Naive thymus-derived CD8-positive, alpha-beta T cell (primary cell): ENCODE data around the gene TMCO2. TPM values are rescaled to one million over a fixed set of nuclear protein-coding genes. Genes with fewer than 3 reads are reported as not detected.
A peak's percentile ranks its signal among the peaks of the same experiment; 100 is the strongest.
"Not testable (repeated sequence)": the region's sequence is repeated elsewhere in the genome, so short reads cannot be mapped to it uniquely, and the experiment has no call there.

Experiments used
- ATAC-seq, 2 donors: fragments of 150-1000 bp; cut with Tn5 transposase in 1 of 2; sonication (Bioruptor Pico), chemical (Tn5 transposase) in 1 of 2; 1 replicate in 1 of 2; 2 replicates in 1 of 2; pipeline ENCODE4 v1.10.0; 2021; ENCODE audit warnings: mild to moderate bottlenecking in 2 of 2, moderate library complexity in 2 of 2
- POLR2A ChIA-PET: fragments of 350-600 bp; sonication (Branson Sonifier 250); formaldehyde crosslinking; loops from one replicate; lab custom pipeline; 2021; ENCODE audit warnings: antibody characterized with exemption; lab: Charles Lee
- DNase-seq, 10 donors: peaks; one replicate each; pipeline versions ENCODE4 v3.0.0 to v3.0.0-alpha.2; 2020 to 2022
- H3K27ac Mint-ChIP-seq, 10 donors: one replicate each; pipeline ENCODE4 v1.8.0; 2020 to 2022; ENCODE audit warnings: mild to moderate bottlenecking in 10 of 10, mixed read lengths in 10 of 10, moderate library complexity in 4 of 10, inconsistent platforms in 1 of 10
- H3K27me3 Mint-ChIP-seq, 5 donors: one replicate each; pipeline ENCODE4 v1.8.0; 2021 to 2022; ENCODE audit warnings: mixed read lengths in 5 of 5
- H3K36me3 Mint-ChIP-seq, 3 donors: one replicate each; pipeline ENCODE4 v1.8.0; 2020 to 2022; ENCODE audit warnings: mixed read lengths in 3 of 3, mild to moderate bottlenecking in 2 of 3, inconsistent platforms in 1 of 3
- H3K4me1 Mint-ChIP-seq, 4 donors: one replicate each; pipeline ENCODE4 v1.8.0; 2021 to 2022; ENCODE audit warnings: mixed read lengths in 4 of 4
- H3K4me3 Mint-ChIP-seq, 10 donors: one replicate each; pipeline ENCODE4 v1.8.0; 2020 to 2022; ENCODE audit warnings: mild to moderate bottlenecking in 10 of 10, mixed read lengths in 10 of 10, moderate library complexity in 6 of 10, inconsistent platforms in 1 of 10
- H3K9me3 Mint-ChIP-seq, 9 donors: one replicate each; pipeline ENCODE4 v1.8.0; 2020 to 2022; ENCODE audit warnings: mixed read lengths in 9 of 9, mild to moderate bottlenecking in 3 of 9, inconsistent platforms in 1 of 9, moderate library complexity in 1 of 9
- polyA plus RNA-seq, 3 donors: library from polyadenylated mRNA; unstranded; fragments of 300-500 nt; fragmentation: Illumina TruSeq; gene quantifications; one replicate each; pipeline ENCODE4 v1.2.3, GENCODE V29; 2021
- total RNA-seq, 8 experiments: library from RNA in 2 of 8; stranded (reverse) in 2 of 8; gene quantifications; one replicate each; pipeline ENCODE4 v1.2.3 and lab custom pipeline; 2021 to 2026

Gene TMCO2
- total RNA-seq, result not detected
- polyA plus RNA-seq, result not detected
- 0 to 0.35 (median 0.10) reads per million in 6 experiments for total RNA-seq (lab: John Stamatoyannopoulos, UW)

DNA sequence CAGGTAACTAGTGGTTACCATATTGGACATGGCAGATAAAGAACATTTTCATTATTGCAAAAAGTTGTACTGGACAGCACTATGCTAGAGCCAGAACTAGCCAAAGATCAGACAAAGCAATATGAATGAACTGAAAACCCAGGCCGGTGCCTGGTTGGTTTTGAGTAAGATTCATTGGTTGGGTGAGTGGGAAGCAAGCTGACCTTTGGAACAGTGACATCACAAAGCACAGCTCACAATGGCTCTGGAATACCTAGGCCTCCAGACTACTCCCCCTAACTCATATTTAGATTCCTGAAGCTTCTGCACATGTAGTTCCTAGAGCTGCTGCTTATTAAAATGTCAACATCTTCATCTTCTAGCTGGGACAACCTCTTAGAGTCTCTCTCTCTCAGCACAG lies at the start of gene TMCO2:
TMCO2 (plus strand) TSS at position 283 of the 400 bp plus-strand sequence; CDS start at position 340, 57 bp downstream.
- no peaks in the 10 kb centered on the region for H3K27me3 Mint-ChIP-seq
- POLR2A ChIA-PET, result no interaction called here
- H3K27ac Mint-ChIP-seq, result no peak within 1 kb of the TSS

DNA sequence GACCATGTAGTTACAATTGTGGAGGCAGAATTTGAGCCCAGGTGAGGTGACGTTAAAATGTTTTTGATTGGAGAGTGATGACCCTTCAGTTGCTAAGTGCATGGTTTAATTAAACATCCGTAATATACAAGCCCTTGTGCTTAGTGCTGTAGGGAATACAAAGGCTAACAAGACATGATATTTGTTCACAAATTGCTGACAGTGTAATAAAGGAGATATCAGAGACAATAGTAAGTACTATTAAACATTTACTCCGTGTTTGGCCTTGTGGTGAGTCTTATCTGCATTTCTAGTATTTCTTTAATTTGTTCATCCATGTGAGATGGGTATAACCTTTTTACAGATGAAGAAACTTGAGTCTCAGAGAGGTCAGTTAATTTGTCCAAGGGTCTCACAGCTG lies 48.6 kb upstream of the TMCO2 start:
- POLR2A ChIA-PET, result no interaction called here
- H3K27me3 Mint-ChIP-seq, result no peaks in the 10 kb centered on the region
- DNase-seq, result no peak
- H3K9me3 Mint-ChIP-seq, result no peaks in the 10 kb centered on the region
- H3K27ac Mint-ChIP-seq, result peak overlapping the region in 1 of 10 donors; percentile 3
- no peak for ATAC-seq
- H3K4me1 Mint-ChIP-seq, result peaks cover 2 to 8% (median 5%) of the 10 kb centered on the region in 4 donors
- H3K4me3 Mint-ChIP-seq, result no peak overlapping the region
- H3K36me3 Mint-ChIP-seq, result peaks cover 5 to 75% (median 10%) of the 10 kb centered on the region in 3 donors

More for the DNA sequence above, at the start of gene TMCO2:
- Mint-ChIP-seq H3K9me3 (no peaks in the 10 kb centered on the region), H3K4me3 (no peak within 1 kb of the TSS), H3K36me3 (no peaks in the 10 kb centered on the region), H3K4me1 (peaks cover 0 to 9% (median 6%) of the 10 kb centered on the region in 4 donors)
- DNase-seq, result no peak
- no peak for ATAC-seq

DNA sequence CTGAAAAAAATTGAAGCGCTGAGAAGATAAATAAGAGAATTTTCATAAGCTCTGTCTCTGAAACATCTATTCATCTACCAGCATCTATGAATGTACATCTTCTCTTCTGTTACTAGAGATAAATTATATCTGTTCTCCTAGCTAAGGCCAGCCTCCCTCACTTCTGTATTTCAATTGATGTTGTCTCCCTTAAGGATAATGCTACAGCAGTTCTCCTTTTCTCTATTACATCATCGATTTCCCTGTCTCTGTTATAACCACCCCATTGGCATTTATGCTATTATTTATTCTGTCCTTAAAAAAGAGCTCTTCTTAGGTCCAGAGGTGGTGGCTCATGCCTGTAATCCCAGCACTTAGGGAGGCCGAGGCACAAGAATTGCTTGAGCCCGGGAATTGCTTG lies 42.9 kb upstream of the TMCO2 start:
- Mint-ChIP-seq H3K4me3 (no peak overlapping the region), H3K36me3 (peaks cover 5 to 81% (median 13%) of the 10 kb centered on the region in 3 donors), H3K4me1 (peaks cover 2 to 15% (median 12%) of the 10 kb centered on the region in 4 donors), H3K9me3 (no peaks in the 10 kb centered on the region), H3K27me3 (no peaks in the 10 kb centered on the region), H3K27ac (peak overlapping the region in 1 of 10 donors; percentile 43)
- ATAC-seq (no peak), DNase-seq (no peak)
- POLR2A ChIA-PET, result no interaction called here

DNA sequence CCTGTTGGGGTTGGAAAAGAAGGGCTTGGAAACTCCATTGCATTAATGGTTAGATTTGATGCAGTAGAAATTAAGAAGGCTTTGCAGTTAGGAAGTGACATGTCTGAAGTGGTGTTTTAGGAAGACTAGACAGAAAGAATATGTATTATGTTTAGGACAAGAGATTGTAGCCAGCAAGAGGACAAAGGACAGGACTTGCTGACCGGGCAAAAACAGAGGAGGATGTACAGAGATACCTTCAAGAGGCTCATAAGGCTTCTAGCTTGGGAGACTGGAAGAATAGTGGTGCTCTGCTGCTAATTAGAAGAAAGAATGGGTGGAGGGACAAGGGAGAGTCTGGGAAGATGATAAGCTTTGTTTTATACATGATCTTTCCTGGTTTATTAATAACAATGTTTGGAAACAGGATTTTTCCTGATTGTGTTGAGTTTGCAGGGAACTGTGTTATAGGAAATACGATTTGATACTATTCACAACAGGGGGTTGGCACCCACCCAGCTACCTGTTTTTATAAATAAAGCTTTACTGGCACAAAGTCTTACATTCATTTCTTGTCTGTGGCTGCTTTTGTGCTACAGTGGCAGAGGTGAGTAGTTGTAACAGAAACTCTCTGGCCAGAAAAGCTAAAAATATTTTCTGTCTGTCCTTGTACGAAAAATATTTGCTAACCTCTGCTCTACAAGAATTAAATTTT lies 37.1 kb upstream of the TMCO2 start:
- POLR2A ChIA-PET, result no interaction called here
- ATAC-seq (no peak), DNase-seq (no peak)
- Mint-ChIP-seq H3K4me1 (peaks cover 0 to 14% (median 8%) of the 10 kb centered on the region in 4 donors), H3K27ac (peak overlapping the region in 2 of 10 donors; percentile 6 to 27), H3K9me3 (no peaks in the 10 kb centered on the region), H3K27me3 (no peaks in the 10 kb centered on the region), H3K36me3 (peaks cover 0 to 85% (median 11%) of the 10 kb centered on the region in 3 donors), H3K4me3 (peak overlapping the region in 1 of 10 donors; percentile 60)

DNA sequence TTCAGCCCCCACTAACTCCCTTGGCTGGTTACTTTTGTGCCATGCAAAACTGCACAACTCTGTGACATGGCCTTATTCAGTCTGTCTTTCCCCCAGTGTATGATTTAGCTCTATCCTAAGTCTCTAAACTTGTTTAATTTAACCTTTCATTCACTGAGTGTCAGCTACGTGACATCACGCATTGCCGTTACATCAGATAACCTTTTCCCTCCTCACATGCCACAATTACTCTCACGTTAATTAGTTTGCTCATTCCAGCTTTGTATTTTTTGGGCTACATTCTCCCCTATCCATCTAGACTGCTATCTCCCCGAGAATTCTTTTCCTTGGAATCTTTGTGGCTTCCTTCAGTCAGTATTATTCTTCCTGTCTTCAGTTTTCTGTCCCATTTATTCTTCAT lies 29.4 kb upstream of the TMCO2 start:
- no peak overlapping the region for H3K4me3 Mint-ChIP-seq

DNA sequence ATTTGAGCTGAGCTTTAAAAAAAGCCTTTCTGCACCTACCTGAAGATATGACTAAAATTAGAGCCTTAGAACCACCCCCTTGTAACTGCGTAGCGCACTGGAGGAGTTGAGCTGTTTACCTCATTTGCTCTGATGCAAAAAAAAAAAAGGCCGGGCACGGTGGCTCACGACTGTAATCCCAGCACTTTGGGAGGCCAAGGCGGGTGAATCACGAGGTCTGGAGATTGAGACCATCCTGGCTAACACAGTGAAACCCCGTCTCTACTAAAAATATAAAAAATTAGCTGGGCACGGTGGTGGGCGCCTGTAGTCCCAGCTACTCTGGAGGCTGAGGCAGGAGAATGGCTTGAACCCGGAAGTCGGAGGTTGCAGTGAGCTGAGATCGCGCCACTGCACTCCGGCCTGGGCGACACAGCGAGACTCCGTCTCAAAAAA lies 26.2 kb upstream of the TMCO2 start:
- H3K27me3 Mint-ChIP-seq, ATAC-seq, POLR2A ChIA-PET, H3K9me3 Mint-ChIP-seq, H3K4me3 Mint-ChIP-seq, DNase-seq, H3K4me1 Mint-ChIP-seq: not testable (repeated sequence)
- peak overlapping the region in 1 of 10 donors; percentile 16 for H3K27ac Mint-ChIP-seq
- peaks cover 0 to 53% (median 8%) of the 10 kb centered on the region in 3 donors for H3K36me3 Mint-ChIP-seq

More for the DNA sequence above, 29.4 kb upstream of the TMCO2 start:
- H3K27ac Mint-ChIP-seq, result peak overlapping the region in 1 of 10 donors; percentile 48
- H3K36me3 Mint-ChIP-seq, result peaks cover 0 to 63% (median 0%) of the 10 kb centered on the region in 3 donors
- ATAC-seq (no peak), DNase-seq (no peak)
- H3K4me1 Mint-ChIP-seq, result peaks cover 0 to 6% (median 1%) of the 10 kb centered on the region in 4 donors
- no peaks in the 10 kb centered on the region for H3K27me3 Mint-ChIP-seq
- H3K9me3 Mint-ChIP-seq, result no peaks in the 10 kb centered on the region
- POLR2A ChIA-PET, result no interaction called here

DNA sequence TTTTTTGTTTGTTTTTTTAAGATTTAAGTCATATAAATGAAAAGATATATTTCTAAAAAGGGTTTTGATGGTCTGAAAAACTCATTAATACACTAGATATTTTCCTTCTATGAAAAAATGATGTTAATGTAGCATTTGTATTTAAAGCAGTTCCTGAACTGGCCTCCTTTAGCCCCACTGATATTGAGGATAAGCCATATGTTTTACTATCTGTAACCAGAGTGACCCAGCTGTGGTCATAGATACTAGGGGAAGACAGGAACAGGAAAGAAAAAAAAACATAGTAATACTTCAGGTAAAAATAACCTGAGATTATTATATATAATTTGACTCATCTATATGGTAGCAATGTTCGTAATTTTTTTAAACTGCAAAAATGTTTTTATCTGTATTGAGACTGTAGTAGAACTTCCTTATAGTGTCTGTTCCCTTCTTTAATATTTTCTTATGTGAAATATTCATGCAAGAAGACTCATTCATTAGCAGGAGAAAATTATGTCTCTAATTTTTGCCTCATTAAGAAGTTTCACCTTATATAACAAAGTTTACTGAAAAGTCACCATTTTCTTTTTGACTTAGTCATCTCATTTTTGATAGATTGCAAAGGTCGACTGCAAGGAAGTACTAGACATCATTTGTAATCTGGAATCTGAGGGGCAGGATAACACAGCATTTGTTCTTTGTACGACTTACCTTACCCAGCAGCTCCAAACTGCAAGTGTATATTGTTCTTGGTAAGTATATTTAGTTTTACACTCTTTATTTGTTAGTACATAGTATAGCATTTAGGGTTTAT lies 25.6 kb upstream of the TMCO2 start:
- POLR2A ChIA-PET, result no interaction called here
- Mint-ChIP-seq H3K27ac (peak overlapping the region in 1 of 10 donors; percentile 6), H3K9me3 (no peaks in the 10 kb centered on the region)

DNA sequence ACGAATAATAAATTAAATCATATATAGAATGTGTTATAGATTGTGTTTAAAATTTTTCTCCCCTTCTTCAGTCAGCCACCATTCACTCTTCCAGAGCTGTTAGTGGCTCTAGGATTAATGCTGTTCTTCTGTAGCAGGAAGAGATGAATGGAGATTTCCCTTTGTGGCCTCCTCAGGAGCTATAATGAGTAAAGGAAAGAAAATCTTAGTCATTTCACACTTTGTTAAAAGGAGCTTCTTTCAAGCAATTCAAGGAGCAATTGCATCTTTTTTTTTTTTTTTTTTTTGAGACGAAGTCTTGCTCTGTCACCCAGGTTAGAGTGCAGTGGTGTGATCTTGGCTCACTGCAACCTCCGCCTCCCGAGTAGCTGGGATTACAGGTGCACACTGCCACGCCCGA lies 23.7 kb upstream of the TMCO2 start:
- Mint-ChIP-seq H3K27me3 (no peaks in the 10 kb centered on the region), H3K4me1 (peaks cover 0 to 3% (median 1%) of the 10 kb centered on the region in 4 donors), H3K36me3 (peaks cover 0 to 54% (median 12%) of the 10 kb centered on the region in 3 donors), H3K27ac (no peak overlapping the region), H3K4me3 (no peak overlapping the region), H3K9me3 (no peaks in the 10 kb centered on the region)
- ATAC-seq (no peak), DNase-seq (no peak)
- POLR2A ChIA-PET, result interaction anchor here (0.6 kb wide), 1 partner anchor 25 kb away, joined by 3 read pairs; no protein-coding TSS in a partner anchor

More for the DNA sequence above, 25.6 kb upstream of the TMCO2 start:
- H3K4me1 Mint-ChIP-seq, result peaks cover 0 to 3% (median 1%) of the 10 kb centered on the region in 4 donors
- no peak for ATAC-seq
- no peaks in the 10 kb centered on the region for H3K27me3 Mint-ChIP-seq
- no peak for DNase-seq
- H3K36me3 Mint-ChIP-seq, result peaks cover 0 to 48% (median 8%) of the 10 kb centered on the region in 3 donors
- no peak overlapping the region for H3K4me3 Mint-ChIP-seq

DNA sequence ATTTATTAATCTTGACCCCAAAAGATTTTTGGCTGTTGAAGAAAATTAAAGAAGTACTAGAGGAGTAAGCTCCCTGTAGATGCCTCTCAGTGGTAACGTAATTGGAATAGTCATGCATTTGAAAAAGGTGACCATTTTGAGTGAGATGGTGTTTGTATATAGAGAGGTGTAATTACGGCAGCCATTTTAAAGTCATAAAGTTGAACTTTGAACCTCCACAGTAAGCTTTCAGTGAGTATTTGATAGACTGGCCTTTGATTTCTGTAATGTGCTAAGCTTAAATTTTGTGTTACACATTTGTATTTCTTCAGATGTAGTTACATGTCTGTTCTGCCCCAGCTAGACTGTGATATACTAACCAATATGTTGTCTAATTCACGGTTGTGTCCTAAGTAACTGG lies 21.5 kb upstream of the TMCO2 start:
- ATAC-seq (no peak), DNase-seq (no peak)
- Mint-ChIP-seq H3K27ac (no peak overlapping the region), H3K9me3 (peaks cover 0 to 5% (median 0%) of the 10 kb centered on the region in 9 donors), H3K4me3 (no peak overlapping the region), H3K27me3 (no peaks in the 10 kb centered on the region), H3K4me1 (peaks cover 0 to 5% (median 2%) of the 10 kb centered on the region in 4 donors), H3K36me3 (peaks cover 6 to 54% (median 20%) of the 10 kb centered on the region in 3 donors)
- POLR2A ChIA-PET, result no interaction called here

DNA sequence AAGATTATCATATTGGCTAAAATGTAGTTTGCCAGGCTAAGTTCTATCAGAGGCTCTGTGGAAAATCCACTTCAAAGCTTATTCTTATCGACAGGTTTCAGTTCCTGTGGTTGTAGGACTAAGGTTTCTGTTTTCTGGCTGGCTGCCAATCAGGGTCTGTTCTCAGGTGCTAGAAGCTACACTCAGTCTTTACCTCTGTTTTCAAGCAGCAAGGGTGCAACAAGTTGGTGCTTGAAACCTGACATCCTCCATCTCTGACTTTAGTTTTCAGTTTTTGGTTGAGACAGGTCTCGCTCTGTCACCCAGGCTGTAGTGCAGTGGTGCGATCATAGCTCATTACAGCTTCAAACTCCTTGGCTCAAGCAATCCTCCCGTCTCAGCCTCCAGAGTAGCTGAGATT lies 15.3 kb upstream of the TMCO2 start:
- DNase-seq (peak in 5 of 10 donors; percentile 4 to 35 (median 27)), ATAC-seq (peak in 1 of 2 donors; percentile 35)
- Mint-ChIP-seq H3K27ac (peak overlapping the region in 2 of 10 donors; percentile 32 to 44), H3K36me3 (peaks cover 17 to 85% (median 61%) of the 10 kb centered on the region in 3 donors), H3K4me3 (no peak overlapping the region), H3K27me3 (no peaks in the 10 kb centered on the region), H3K4me1 (peaks cover 0 to 16% (median 6%) of the 10 kb centered on the region in 4 donors), H3K9me3 (peaks cover 0 to 6% (median 0%) of the 10 kb centered on the region in 9 donors)
- POLR2A ChIA-PET, result interaction anchor here (0.6 kb wide), 1 partner anchor 96 kb away, joined by 4 read pairs; no protein-coding TSS in a partner anchor

DNA sequence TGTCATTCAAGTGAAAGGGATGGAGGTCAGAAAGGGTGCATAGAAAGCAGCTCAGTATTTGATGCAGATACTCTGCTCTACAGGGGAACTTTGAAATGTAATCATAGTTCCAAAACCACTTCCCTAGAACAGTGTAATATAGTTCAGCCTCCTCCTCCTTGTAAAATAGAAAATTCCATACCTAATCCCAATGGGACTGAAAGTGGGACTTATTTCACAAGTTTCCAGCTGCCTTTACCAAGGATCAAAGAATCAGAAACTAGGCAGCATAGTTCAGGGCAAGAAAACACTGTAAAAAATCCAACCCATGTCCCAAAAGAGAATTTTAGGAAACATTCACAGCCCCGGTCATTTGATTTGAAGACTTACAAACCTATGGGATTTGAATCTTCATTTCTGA lies 8.1 kb upstream of the TMCO2 start:
- Mint-ChIP-seq H3K4me3 (no peak overlapping the region), H3K4me1 (peaks cover 4 to 16% (median 8%) of the 10 kb centered on the region in 4 donors), H3K9me3 (peaks cover 0 to 3% (median 0%) of the 10 kb centered on the region in 9 donors), H3K27ac (peak overlapping the region in 2 of 10 donors; percentile 6 to 13), H3K27me3 (no peaks in the 10 kb centered on the region), H3K36me3 (peaks cover 7 to 37% (median 37%) of the 10 kb centered on the region in 3 donors)
- ATAC-seq (no peak), DNase-seq (no peak)
- POLR2A ChIA-PET, result no interaction called here

DNA sequence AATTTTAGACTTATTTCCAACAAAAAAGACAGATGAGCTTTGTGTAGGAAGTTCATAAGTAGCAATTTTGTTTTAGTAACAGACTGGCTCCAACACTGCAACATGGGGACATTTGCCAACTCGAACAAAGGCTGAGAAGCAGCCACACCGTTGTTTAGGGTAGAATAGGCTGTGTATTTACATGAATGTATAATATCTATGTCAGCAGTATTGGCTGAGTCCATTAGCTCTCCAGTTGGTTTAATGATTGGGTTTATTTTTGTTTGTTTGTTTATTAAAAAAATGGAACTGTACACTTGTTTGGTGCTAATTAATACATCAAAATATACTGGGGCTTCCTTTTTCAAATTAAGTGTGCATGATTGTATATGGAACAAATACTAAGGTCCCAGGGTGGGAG lies 7.3 kb upstream of the TMCO2 start:
- no peak overlapping the region for H3K4me3 Mint-ChIP-seq
- ATAC-seq, result no peak
- no peaks in the 10 kb centered on the region for H3K27me3 Mint-ChIP-seq
- H3K9me3 Mint-ChIP-seq, result peaks cover 0 to 3% (median 0%) of the 10 kb centered on the region in 9 donors
- H3K36me3 Mint-ChIP-seq, result peaks cover 7 to 36% (median 30%) of the 10 kb centered on the region in 3 donors
- POLR2A ChIA-PET, result no interaction called here
- peaks cover 4 to 16% (median 8%) of the 10 kb centered on the region in 4 donors for H3K4me1 Mint-ChIP-seq
- no peak for DNase-seq
- H3K27ac Mint-ChIP-seq, result peak overlapping the region in 2 of 10 donors; percentile 13 to 58
